ENCODE data around the gene ZNF724. TPM values are rescaled to one million over a fixed set of nuclear protein-coding genes. Genes with fewer than 3 reads are reported as not detected.

The ZNF724 gene
- total RNA-seq, 2 donors from 2014 or later = 2.1 to 3.2 TPM

- no peaks in the 10 kb centered on the region for H3K27me3 Mint-ChIP-seq
- no peak overlapping the region for H3K27ac Mint-ChIP-seq
- no peaks in the 10 kb centered on the region for H3K9me3 ChIP-seq (ENCODE audit: control insufficient read depth, low read length, poor library complexity, severe bottlenecking)
- no peaks in the 10 kb centered on the region for H3K4me1 Mint-ChIP-seq
- no peak overlapping the region for H3K4me3 Mint-ChIP-seq
- no peaks in the 10 kb centered on the region for H3K36me3 Mint-ChIP-seq (ENCODE audit: low read depth)
- ATAC-seq = no peak
- no peak for DNase-seq
Measured at GRCh38 chr19:23183251-23183650, 66.9 kb downstream of the ZNF724 start.

Other genes starting within 250 kb of the ZNF724 start
- gene ZNF728, start 247.2 kb downstream of the ZNF724 start, total RNA-seq = not detected
- not detected for gene ZNF730, start 133.4 kb downstream of the ZNF724 start, total RNA-seq
- 10 to 100 TPM; 52.9 to 65.6 TPM for gene ZNF91, start 145.1 kb upstream of the ZNF724 start, total RNA-seq